ENCODE results near the gene GKN1. TPM values are rescaled to one million over a fixed set of nuclear protein-coding genes. Genes with fewer than 3 reads are reported as not detected.

Gene GKN1
- total RNA-seq, 4 donors from 2014 or later: 0.62 to 4.7 TPM; not detected in 2

DNA sequence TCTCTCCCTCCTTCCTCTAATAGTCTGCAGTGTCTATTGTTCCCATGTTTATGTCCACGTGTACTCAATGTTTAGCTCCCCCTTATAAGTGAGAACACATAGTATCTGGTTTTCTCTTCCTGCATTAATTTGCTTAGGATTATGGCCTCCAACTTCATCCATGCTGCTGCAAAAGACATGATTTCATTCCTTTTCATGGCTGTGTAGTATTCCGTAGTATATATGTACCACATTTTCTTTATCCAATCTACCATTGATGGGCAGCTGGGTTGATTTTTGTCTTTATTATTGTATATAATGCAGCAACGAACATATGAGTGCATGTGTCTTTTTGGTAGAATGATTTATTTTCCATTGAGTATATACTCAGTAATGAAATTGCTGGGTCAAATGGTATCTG is 35.5 kb upstream of the GKN1 start:
- Histone ChIP-seq H3K27ac (no peak overlapping the region), H3K36me3 (no peaks in the 10 kb centered on the region), H3K4me1 (peaks cover 0 to 15% (median 0%) of the 10 kb centered on the region in 3 donors), H3K9me3 (no peaks in the 10 kb centered on the region), H3K27me3 (no peaks in the 10 kb centered on the region), H3K4me3 (no peak overlapping the region)
- 83 to 93% methylated on average over 3 of the region's 3 CpGs for WGBS, 2 donors (ENCODE audit: low coverage in 1 of 2)
- ATAC-seq: no peak
- TF ChIP-seq EP300 (IDR thresholded peaks at IDR 0.05) (no peak), POLR2AphosphoS5 (IDR thresholded peaks at IDR 0.05) (no peak), POLR2A (IDR thresholded peaks at IDR 0.05) (no peak)
- TF ChIP-seq, protein P1, sequence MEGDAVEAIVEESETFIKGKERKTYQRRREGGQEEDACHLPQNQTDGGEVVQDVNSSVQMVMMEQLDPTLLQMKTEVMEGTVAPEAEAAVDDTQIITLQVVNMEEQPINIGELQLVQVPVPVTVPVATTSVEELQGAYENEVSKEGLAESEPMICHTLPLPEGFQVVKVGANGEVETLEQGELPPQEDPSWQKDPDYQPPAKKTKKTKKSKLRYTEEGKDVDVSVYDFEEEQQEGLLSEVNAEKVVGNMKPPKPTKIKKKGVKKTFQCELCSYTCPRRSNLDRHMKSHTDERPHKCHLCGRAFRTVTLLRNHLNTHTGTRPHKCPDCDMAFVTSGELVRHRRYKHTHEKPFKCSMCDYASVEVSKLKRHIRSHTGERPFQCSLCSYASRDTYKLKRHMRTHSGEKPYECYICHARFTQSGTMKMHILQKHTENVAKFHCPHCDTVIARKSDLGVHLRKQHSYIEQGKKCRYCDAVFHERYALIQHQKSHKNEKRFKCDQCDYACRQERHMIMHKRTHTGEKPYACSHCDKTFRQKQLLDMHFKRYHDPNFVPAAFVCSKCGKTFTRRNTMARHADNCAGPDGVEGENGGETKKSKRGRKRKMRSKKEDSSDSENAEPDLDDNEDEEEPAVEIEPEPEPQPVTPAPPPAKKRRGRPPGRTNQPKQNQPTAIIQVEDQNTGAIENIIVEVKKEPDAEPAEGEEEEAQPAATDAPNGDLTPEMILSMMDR (IDR thresholded peaks at IDR 0.05): no peak

DNA sequence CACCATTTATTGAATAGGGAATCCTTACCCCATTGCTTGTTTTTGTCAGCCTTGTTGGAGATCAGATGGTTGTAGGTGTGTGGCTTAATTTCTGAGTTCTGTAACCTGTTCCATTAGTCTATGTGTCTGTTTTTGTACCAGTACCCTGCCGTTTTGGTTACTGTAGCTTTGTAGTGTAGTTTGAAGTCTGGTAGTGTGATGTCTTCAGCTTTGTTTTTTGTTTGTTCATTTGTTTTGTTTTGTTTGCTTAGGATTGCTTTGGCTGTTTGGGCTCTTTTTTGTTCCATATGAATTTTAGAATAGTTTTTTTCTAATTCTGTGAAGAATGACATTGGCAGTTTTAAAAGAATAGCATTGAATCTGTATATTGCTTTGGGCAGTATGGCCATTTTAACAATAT is 34.5 kb upstream of the GKN1 start:
- Histone ChIP-seq H3K4me3 (no peak overlapping the region), H3K27ac (no peak overlapping the region), H3K9me3 (no peaks in the 10 kb centered on the region), H3K27me3 (no peaks in the 10 kb centered on the region), H3K36me3 (no peaks in the 10 kb centered on the region), H3K4me1 (peaks cover 0 to 16% (median 0%) of the 10 kb centered on the region in 3 donors)
- no peak for ATAC-seq
- 75 to 100% methylated on average over 1 of the region's 1 CpG for WGBS, 2 donors (ENCODE audit: low coverage in 1 of 2)
- no peak for TF ChIP-seq EP300 (IDR thresholded peaks at IDR 0.05)
- no peak for TF ChIP-seq POLR2A (IDR thresholded peaks at IDR 0.05)
- no peak for TF ChIP-seq POLR2AphosphoS5 (IDR thresholded peaks at IDR 0.05)
- TF ChIP-seq, protein P1 (IDR thresholded peaks at IDR 0.05): no peak

DNA sequence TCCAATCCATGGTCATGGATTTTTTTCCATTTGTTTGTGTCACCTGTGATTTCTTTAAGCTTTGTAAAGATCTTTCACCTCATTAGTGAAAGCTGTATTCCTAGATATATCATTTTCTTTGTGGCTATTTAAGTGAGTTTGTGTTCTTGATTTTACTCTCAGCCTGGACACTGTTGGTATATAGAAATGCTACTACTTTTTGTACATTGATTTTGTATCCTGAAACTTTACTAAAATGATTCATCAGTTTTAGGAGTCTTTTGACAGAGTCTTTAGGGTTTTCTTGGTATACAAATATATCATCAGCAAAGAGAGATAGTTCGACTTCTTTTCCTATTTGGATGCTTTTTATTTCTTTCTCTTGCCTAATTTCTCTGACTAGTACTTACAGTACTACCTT is 34.1 kb upstream of the GKN1 start:
- no peak overlapping the region for H3K4me3 ChIP-seq
- no peak overlapping the region for H3K27ac ChIP-seq
- peaks cover 0 to 16% (median 0%) of the 10 kb centered on the region in 3 donors for H3K4me1 ChIP-seq
- no peaks in the 10 kb centered on the region for H3K27me3 ChIP-seq
- no peaks in the 10 kb centered on the region for H3K36me3 ChIP-seq
- 77 to 88% methylated on average over 1 of the region's 1 CpG for WGBS, 2 donors (ENCODE audit: low coverage in 1 of 2)
- H3K9me3 ChIP-seq: no peaks in the 10 kb centered on the region
- no peak for ATAC-seq
- TF ChIP-seq, protein P1 (IDR thresholded peaks at IDR 0.05): no peak
- no peak for TF ChIP-seq POLR2AphosphoS5 (IDR thresholded peaks at IDR 0.05)
- TF ChIP-seq POLR2A (IDR thresholded peaks at IDR 0.05): no peak
- TF ChIP-seq EP300 (IDR thresholded peaks at IDR 0.05): no peak

DNA sequence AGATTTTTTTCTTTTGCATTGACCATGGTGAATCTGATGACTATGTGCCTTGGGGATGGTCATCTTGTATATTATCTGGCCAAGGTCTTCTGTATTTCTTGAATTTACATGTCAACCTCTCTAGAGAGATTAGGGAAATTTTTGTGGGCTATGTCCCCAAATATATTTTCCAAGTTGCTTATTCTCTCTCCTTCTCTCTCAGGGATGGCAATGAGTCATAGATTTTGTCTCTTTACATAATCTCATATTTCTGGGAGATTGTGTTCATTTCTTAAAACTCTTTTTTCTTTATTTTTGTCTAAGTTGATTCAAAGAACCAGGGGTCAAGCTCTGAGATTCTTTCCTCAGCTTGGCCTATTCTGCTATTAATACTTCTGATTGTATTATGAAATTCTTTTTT is 31.6 kb upstream of the GKN1 start:
- Histone ChIP-seq H3K27ac (no peak overlapping the region), H3K4me3 (no peak overlapping the region)
- TF ChIP-seq POLR2A (IDR thresholded peaks at IDR 0.05) (no peak), POLR2AphosphoS5 (IDR thresholded peaks at IDR 0.05) (no peak), EP300 (IDR thresholded peaks at IDR 0.05) (no peak)
- TF ChIP-seq, protein P1 (IDR thresholded peaks at IDR 0.05): no peak

DNA sequence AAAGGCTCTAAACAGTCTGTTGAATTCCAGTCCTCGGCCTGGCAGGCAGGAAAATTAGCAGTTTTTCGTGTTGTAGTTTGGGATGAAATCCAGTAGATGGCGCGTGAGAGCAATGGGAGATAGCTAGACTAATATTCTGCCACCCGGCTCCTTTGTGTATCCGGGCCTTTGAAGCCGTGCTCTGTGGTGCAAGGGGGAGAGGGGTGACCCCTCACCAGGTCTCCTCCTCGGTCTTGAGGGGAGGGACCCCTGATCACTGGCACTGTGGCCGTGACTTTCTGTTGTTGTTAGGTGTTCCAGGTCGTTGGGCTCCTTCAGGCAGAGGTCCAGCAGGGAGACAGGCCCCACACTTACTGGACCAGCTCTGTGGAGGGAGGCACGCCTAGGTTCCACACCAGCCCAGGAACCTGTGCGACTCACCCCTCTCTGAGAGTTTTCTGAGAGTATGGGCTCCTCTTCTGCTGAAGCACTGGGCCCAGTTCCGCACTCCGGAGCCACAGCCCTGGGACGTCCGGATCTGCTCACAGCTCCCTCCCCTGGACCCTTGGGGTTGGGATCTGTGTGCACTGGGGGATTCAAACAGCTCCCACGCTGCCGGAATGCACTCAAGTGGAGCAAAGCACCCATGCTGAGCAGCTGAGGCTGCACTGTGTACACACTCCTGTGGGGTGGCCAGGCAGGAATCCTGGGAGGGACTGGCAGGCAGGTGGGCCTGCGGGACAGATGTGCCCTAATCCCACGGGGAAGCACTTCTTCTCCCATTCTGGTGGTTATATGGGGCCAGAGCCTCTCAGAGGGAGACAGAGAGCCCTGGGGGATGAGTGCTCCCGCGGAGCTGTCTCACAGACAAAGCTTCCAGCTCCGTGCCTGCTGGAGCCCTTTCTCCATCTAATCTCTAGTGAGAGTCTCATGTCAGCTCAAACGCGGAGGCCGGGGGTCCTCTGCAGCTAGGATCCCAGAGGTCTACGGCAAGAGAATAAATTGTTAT is 30.6 kb upstream of the GKN1 start:
- Histone ChIP-seq H3K36me3 (no peaks in the 10 kb centered on the region), H3K27me3 (no peaks in the 10 kb centered on the region), H3K4me3 (no peak overlapping the region), H3K9me3 (no peaks in the 10 kb centered on the region), H3K4me1 (peaks cover 0 to 9% (median 0%) of the 10 kb centered on the region in 3 donors), H3K27ac (no peak overlapping the region)
- ATAC-seq: peak; percentile 69
- WGBS, 2 donors (ENCODE audit: low coverage in 1 of 2): 45 to 47% methylated on average over 3 to 8 of the region's 27 CpGs
- no peak for TF ChIP-seq POLR2A (IDR thresholded peaks at IDR 0.05)
- TF ChIP-seq, protein P1 (IDR thresholded peaks at IDR 0.05): peak; percentile 73 to 87 (median 80)

More for the DNA sequence above, 31.6 kb upstream of the GKN1 start:
- H3K9me3 ChIP-seq: no peaks in the 10 kb centered on the region
- H3K4me1 ChIP-seq: peaks cover 0 to 9% (median 0%) of the 10 kb centered on the region in 3 donors
- H3K27me3 ChIP-seq: no peaks in the 10 kb centered on the region
- H3K36me3 ChIP-seq: no peaks in the 10 kb centered on the region
- no peak for ATAC-seq

All from gastroesophageal sphincter (tissue), 4 donors.